GM12874 (cell line): ENCODE results near the gene ZGPAT.

ENCODE experiments used
- CTCF ChIP-seq: IDR thresholded peaks from 2 replicates; pipeline ENCODE4 v1.5.1; 2011; ENCODE audit warnings: low read depth, mild to moderate bottlenecking, control low read depth, low read length, moderate library complexity; ENCODE audit not compliant: insufficient read depth

The ZGPAT gene

GRCh38 chr20:63705232-63706026 lies 2.4 kb upstream of the ZGPAT start:
- no peak for TF ChIP-seq CTCF

- TF ChIP-seq CTCF, result no peak
Measured at GRCh38 chr20:63706027-63706695, 1.7 kb upstream of the ZGPAT start.

- peak; percentile 85 for TF ChIP-seq CTCF
Measured at GRCh38 chr20:63706852-63707557, 834 bp upstream of the ZGPAT start.

GRCh38 chr20:63708301-63709148 lies 686 bp downstream of the ZGPAT start:
- no peak for TF ChIP-seq CTCF

GRCh38 chr20:63709149-63709527 lies 1.3 kb downstream of the ZGPAT start:
- no peak for TF ChIP-seq CTCF

- no peak for TF ChIP-seq CTCF
Measured at GRCh38 chr20:63711085-63711645, 3.3 kb downstream of the ZGPAT start.
